Measurements from ENCODE around the gene GCLC.

Gene GCLC

GRCh38 chr6:53510746-53511145, 34.2 kb downstream of the GCLC start:
- no peak overlapping the region for H3K27ac ChIP-seq
- no peak for TF ChIP-seq CTCF (conservative IDR thresholded peaks at IDR 0.05)

DNA sequence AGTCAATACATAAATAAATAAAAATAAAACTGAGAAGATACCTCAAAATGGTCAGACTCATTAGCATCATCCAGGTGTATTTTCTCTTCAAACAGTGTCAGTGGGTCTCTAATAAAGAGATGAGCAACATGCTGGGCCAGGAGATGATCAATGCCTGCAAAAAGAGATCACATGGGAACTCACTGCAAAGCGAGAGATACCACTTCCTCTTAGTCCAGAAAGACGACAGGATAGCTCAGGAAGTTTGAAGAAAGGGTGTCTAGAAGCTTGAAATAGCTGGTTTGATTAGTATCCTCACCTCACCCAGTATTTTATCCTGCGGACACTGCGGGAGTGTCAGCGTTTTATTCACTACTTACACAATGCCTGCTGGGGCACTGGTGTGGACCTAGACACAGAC, 38.0 kb downstream of the GCLC start:
- no peak for TF ChIP-seq CTCF (conservative IDR thresholded peaks at IDR 0.05)
- H3K27ac ChIP-seq: no peak overlapping the region

GRCh38 chr6:53504512-53504911, 40.4 kb downstream of the GCLC start:
- TF ChIP-seq CTCF (conservative IDR thresholded peaks at IDR 0.05): no peak
- H3K27ac ChIP-seq: no peak overlapping the region

DNA sequence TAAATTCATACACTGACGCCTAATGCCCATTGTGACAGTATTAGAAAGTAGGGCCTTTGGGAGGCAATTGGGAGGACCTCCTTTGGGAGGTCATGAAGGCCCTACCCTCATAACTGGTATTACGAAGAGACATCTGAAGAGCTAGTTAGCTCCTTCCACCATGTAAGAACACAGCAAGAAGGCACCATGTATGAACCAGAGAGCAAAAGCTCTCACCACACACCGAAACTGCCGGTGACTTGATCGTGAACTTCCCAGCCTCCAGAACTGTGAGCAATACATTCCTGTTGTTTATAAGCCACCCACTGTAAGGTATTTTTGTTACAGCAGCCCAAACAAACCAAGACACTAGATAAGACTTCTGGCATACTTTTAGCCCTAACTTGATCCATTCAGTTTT, 41.8 kb downstream of the GCLC start:
- no peak for TF ChIP-seq CTCF (conservative IDR thresholded peaks at IDR 0.05)

GRCh38 chr6:53501432-53501831, 43.5 kb downstream of the GCLC start:
- TF ChIP-seq CTCF (conservative IDR thresholded peaks at IDR 0.05): no peak
- H3K27ac ChIP-seq: no peak overlapping the region

More for the DNA sequence above, 41.8 kb downstream of the GCLC start:
- no peak overlapping the region for H3K27ac ChIP-seq

DNA sequence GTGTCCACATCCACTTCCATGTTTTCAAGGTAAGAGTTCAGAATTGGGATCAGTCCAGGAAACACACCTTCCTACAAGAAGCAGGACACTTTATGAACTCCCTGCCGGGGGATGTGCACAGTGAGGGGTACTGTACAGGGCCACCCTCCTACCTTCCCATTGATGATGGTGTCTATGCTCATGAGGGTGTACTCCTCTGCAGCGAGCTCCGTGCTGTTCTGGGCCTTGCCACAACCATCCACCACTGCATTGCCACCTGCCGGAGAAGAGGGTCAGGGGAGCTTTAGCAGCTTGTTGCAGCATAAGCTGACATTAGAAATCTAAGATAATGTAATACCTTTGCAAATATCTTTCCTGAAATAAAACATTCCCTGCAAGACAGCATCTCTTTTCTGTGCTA, 44.8 kb downstream of the GCLC start:
- no peak for TF ChIP-seq CTCF (conservative IDR thresholded peaks at IDR 0.05)
- no peak overlapping the region for H3K27ac ChIP-seq

DNA sequence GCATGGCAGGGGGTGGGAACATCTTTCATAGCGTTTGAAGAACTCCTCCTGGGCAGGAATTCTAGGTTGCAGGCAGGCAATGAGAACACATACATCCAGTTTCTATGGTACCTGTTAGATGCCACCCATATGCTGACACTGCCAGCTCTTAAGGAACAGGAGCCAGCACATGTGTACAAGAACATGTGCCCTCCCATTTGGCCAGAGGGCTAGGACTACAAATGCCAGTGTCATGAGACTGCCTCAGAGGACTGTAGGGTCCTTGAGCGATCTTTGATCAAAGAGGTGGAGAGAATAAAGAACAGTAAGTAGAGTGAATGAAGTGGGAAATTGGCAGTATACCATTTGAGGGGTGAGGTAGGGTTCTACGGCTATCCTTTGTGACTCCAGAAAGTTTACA, 45.8 kb downstream of the GCLC start:
- TF ChIP-seq CTCF (conservative IDR thresholded peaks at IDR 0.05): no peak
- no peak overlapping the region for H3K27ac ChIP-seq

- H3K27ac ChIP-seq: no peak overlapping the region
- TF ChIP-seq CTCF (conservative IDR thresholded peaks at IDR 0.05): no peak
Measured at GRCh38 chr6:53498649-53499048, 46.3 kb downstream of the GCLC start.
